Prostate gland (tissue), 2 donors: Measurements from ENCODE around the gene LSAMP.

ENCODE experiments used
- CTCF ChIP-seq, 4 experiments: fragments of 200-600 bp in 2 of 4; fragments of 450-650 bp in 2 of 4; sonication (generic) in 2 of 4; IDR thresholded peaks; 1 replicate in 3 of 4; 2 replicates in 1 of 4; pipeline ENCODE4 v1.5.1; 2016 to 2019; ENCODE audit warnings: antibody characterized with exemption in 4 of 4, mild to moderate bottlenecking in 2 of 4, moderate library complexity in 2 of 4
- POLR2A ChIP-seq: fragments of 450-650 bp; IDR thresholded peaks from one replicate; pipeline ENCODE4 v1.6.1; 2016; ENCODE audit warnings: antibody characterized with exemption, mild to moderate bottlenecking
- POLR2AphosphoS5 ChIP-seq: sonication (generic); formaldehyde crosslinking; IDR thresholded peaks from one replicate; pipeline ENCODE4 v1.6.1; 2017; ENCODE audit warnings: antibody characterized with exemption

GRCh38 chr3:115766587-115767482 lies 678.5 kb downstream of the LSAMP start:
- TF ChIP-seq CTCF (IDR thresholded peaks at IDR 0.05), result no peak
- TF ChIP-seq POLR2AphosphoS5, result no peak
- no peak for TF ChIP-seq POLR2A
